HepG2 (cell line): ENCODE data around the gene PCGF3. TPM values are rescaled to one million over a fixed set of nuclear protein-coding genes. Genes with fewer than 3 reads are reported as not detected.

ENCODE experiments used
- AKNA ChIP-seq: sonication (generic); formaldehyde crosslinking; IDR thresholded peaks from 2 replicates; pipeline ENCODE4 v1.4.0; 2020; ENCODE audit warnings: missing genetic modification reagents, borderline replicate concordance
- ATF7 ChIP-seq, 2 experiments: fragments of 450-650 bp in 1 of 2; sonication (generic) in 1 of 2; formaldehyde crosslinking in 1 of 2; IDR thresholded peaks; 2 replicates each; pipeline versions ENCODE4 v1.4.0 to v1.6.1; 2016 to 2020; ENCODE audit warnings: antibody characterized with exemption in 1 of 2, mild to moderate bottlenecking in 1 of 2, missing genetic modification reagents in 1 of 2
- HMG20B ChIP-seq: conservative IDR thresholded peaks from 2 replicates; pipeline ENCODE4 v1.6.1; 2016; ENCODE audit warnings: missing genetic modification reagents, missing compliant biosample characterization
- MED8 ChIP-seq: sonication (generic); formaldehyde crosslinking; IDR thresholded peaks from 2 replicates; pipeline ENCODE4 v1.8.1; 2023; ENCODE audit warnings: mild to moderate bottlenecking, missing genetic modification reagents; ENCODE audit not compliant: insufficient replicate concordance
- PITX1 ChIP-seq: sonication (generic); formaldehyde crosslinking; IDR thresholded peaks from 2 replicates; pipeline ENCODE4 v1.5.1; 2020; ENCODE audit warnings: mild to moderate bottlenecking, missing genetic modification reagents
- REXO4 ChIP-seq: sonication (generic); formaldehyde crosslinking; IDR thresholded peaks from 2 replicates; pipeline ENCODE4 v1.8.0; 2022; ENCODE audit warnings: missing genetic modification reagents, mild to moderate bottlenecking, borderline replicate concordance
- RFXANK ChIP-seq: IDR thresholded peaks from 2 replicates; pipeline ENCODE4 v1.6.1; 2016
- SRSF1 ChIP-seq: fragments of 200-400 bp; formaldehyde crosslinking; optimal IDR thresholded peaks from 2 replicates; pipeline ENCODE3; 2017; ENCODE audit warnings: mild to moderate bottlenecking, low read depth, low read length, moderate library complexity
- TCF7L2 ChIP-seq: IDR thresholded peaks from 2 replicates; pipeline ENCODE4 v1.6.1; 2011; ENCODE audit warnings: mild to moderate bottlenecking, low read depth, low read length, moderate library complexity
- THAP7 ChIP-seq: sonication (generic); formaldehyde crosslinking; IDR thresholded peaks from 2 replicates; pipeline ENCODE4 v1.8.1; 2023; ENCODE audit warnings: mild to moderate bottlenecking, missing genetic modification reagents
- ZBTB4 ChIP-seq: sonication (generic); formaldehyde crosslinking; IDR thresholded peaks from 2 replicates; pipeline ENCODE4 v1.4.0; 2020; ENCODE audit warnings: missing genetic modification reagents, mild to moderate bottlenecking, borderline replicate concordance
- ZBTB49 ChIP-seq: sonication (generic); formaldehyde crosslinking; IDR thresholded peaks from 2 replicates; pipeline ENCODE4 v1.4.0; 2020; ENCODE audit warnings: missing genetic modification reagents, borderline replicate concordance
- ZFX ChIP-seq: sonication (generic); formaldehyde crosslinking; IDR thresholded peaks from 2 replicates; pipeline ENCODE4 v1.4.0; 2020; ENCODE audit warnings: mild to moderate bottlenecking, low read depth, missing genetic modification reagents, moderate library complexity
- ZKSCAN1 ChIP-seq: fragments of 150-350 bp; IDR thresholded peaks from 2 replicates; pipeline ENCODE4 v1.6.1; 2014; ENCODE audit warnings: low read length
- ZNF34 ChIP-seq: sonication (generic); formaldehyde crosslinking; IDR thresholded peaks from 2 replicates; pipeline ENCODE4 v1.4.0; 2020; ENCODE audit warnings: mild to moderate bottlenecking, missing genetic modification reagents, borderline replicate concordance
- ZNF713 ChIP-seq: sonication (generic); formaldehyde crosslinking; IDR thresholded peaks from 2 replicates; pipeline ENCODE4 v1.4.0; 2020; ENCODE audit warnings: mild to moderate bottlenecking, missing genetic modification reagents
- ZNF746 ChIP-seq: sonication (generic); formaldehyde crosslinking; IDR thresholded peaks from 2 replicates; pipeline ENCODE4 v1.8.0; 2022; ENCODE audit warnings: mild to moderate bottlenecking, missing genetic modification reagents
- ZSCAN22 ChIP-seq: sonication (generic); formaldehyde crosslinking; IDR thresholded peaks from 2 replicates; pipeline ENCODE4 v1.4.0; 2020; ENCODE audit warnings: mild to moderate bottlenecking, missing genetic modification reagents
- polyA plus RNA-seq, 8 experiments: library from polyadenylated mRNA; depleted of rRNA in 3 of 8; stranded (reverse) in 7 of 8; unstranded in 1 of 8; fragments of >200 nt; fragmentation: Illumina TruSeq in 4 of 8; extraction: Trizol in 4 of 8; gene quantifications; 2 replicates each; pipeline versions ENCODE4 v1.2.1 to v1.2.3, GENCODE V29; 2011 to 2016; ENCODE audit warnings: low read depth in 4 of 8, missing spikeins in 1 of 8, mixed read lengths in 1 of 8; ENCODE audit not compliant: insufficient read depth in 1 of 8
- total RNA-seq, 5 experiments: library from RNA; depleted of rRNA; stranded (reverse); fragments of >200 nt; fragmentation: Illumina TruSeq; extraction: Trizol; gene quantifications; 2 replicates each; pipeline ENCODE4 v1.2.3, GENCODE V29; 2016; ENCODE audit warnings: low read depth in 1 of 5

The PCGF3 gene
- total and polyA plus RNA-seq, 2 of the 13 experiments (the other 11 are each of a cell fraction or from before 2014, with no cell fraction given): 28.6 to 66.2 TPM

- TF ChIP-seq ZFX (CRISPR knock-in tag) (peak; percentile 80), AKNA (CRISPR knock-in tag) (no peak), SRSF1 (no peak), ZNF713 (CRISPR knock-in tag) (no peak), RFXANK (CRISPR knock-in tag) (no peak), TCF7L2 (no peak), ATF7 (IDR thresholded peaks at IDR 0.05) (no peak), ATF7 (CRISPR knock-in tag; IDR thresholded peaks at IDR 0.05) (no peak), ZKSCAN1 (no peak), ZBTB4 (CRISPR knock-in tag) (0 out of 2 replicates have a peak, but pooled peaks have one; percentile 49), ZBTB49 (CRISPR knock-in tag) (no peak), ZNF746 (CRISPR knock-in tag) (no peak), THAP7 (CRISPR knock-in tag) (no peak), REXO4 (no peak), PITX1 (no peak), MED8 (CRISPR knock-in tag) (no peak), HMG20B (CRISPR knock-in tag) (no peak), ZSCAN22 (CRISPR knock-in tag) (no peak), ZNF34 (no peak)
These were observed 21.5 kb upstream of the PCGF3 start (continued) for GRCh38 chr4:683982-684622.
